ENCODE data around the gene KRTAP9-7.

DNA sequence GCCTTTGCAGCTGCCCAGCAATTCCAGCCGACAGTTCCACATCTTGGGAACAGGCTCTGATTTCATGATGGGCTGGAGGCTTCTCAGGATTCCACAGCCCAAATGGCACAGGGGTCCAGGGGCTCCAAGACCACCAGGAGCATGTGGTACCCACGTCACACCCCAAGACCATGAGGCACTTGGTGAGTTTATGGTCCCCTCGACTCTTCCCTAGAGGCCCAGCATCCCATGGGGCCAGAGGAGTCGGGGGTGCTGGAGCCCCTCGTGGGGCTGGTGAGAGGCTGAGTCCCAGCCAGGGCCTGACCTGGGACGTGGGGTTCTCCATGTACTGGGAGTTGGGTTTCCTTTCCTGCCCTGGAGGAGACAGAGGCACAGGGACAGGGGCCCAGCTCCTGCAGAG lies 50.1 kb downstream of the KRTAP9-7 start:
- TF ChIP-seq, protein P1, sequence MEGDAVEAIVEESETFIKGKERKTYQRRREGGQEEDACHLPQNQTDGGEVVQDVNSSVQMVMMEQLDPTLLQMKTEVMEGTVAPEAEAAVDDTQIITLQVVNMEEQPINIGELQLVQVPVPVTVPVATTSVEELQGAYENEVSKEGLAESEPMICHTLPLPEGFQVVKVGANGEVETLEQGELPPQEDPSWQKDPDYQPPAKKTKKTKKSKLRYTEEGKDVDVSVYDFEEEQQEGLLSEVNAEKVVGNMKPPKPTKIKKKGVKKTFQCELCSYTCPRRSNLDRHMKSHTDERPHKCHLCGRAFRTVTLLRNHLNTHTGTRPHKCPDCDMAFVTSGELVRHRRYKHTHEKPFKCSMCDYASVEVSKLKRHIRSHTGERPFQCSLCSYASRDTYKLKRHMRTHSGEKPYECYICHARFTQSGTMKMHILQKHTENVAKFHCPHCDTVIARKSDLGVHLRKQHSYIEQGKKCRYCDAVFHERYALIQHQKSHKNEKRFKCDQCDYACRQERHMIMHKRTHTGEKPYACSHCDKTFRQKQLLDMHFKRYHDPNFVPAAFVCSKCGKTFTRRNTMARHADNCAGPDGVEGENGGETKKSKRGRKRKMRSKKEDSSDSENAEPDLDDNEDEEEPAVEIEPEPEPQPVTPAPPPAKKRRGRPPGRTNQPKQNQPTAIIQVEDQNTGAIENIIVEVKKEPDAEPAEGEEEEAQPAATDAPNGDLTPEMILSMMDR (IDR thresholded peaks at IDR 0.05; ENCODE audit: insufficient read depth, low read length, poor library complexity, severe bottlenecking) = no peak
- no peak for TF ChIP-seq EZH2phosphoT487 (conservative IDR thresholded peaks at IDR 0.05; ENCODE audit: low read length)
